Astrocyte (in vitro differentiated cells and primary cell): Measurements from ENCODE around the gene SMAP1. TPM values are rescaled to one million over a fixed set of nuclear protein-coding genes. Genes with fewer than 3 reads are reported as not detected.

Source experiments
- DNase-seq: peaks from one replicate; pipeline ENCODE4 v3.0.0-alpha.2; 2010; ENCODE audit warnings: low read depth
- FAIRE-seq: peaks from 2 replicates; lab custom pipeline; 2011; peaks lifted over from hg19 to GRCh38; lab: Jason Lieb, UNC
- H2AFZ ChIP-seq: 2 replicates; pipeline ENCODE4 v1.6.0; 2012; ENCODE audit warnings: low read depth, low read length, inconsistent platforms
- H3K27ac ChIP-seq: 2 replicates; pipeline ENCODE4 v1.5.1; 2011; ENCODE audit warnings: low read depth, low read length, inconsistent platforms
- H3K27me3 ChIP-seq: 2 replicates; pipeline ENCODE4 v1.6.0; 2011; ENCODE audit warnings: low read length, inconsistent platforms; ENCODE audit not compliant: insufficient read depth
- H3K36me3 ChIP-seq: 2 replicates; pipeline ENCODE4 v1.5.1; 2011; ENCODE audit warnings: low read length, inconsistent platforms; ENCODE audit not compliant: insufficient read depth
- H3K4me1 ChIP-seq: 2 replicates; pipeline ENCODE4 v1.5.1; 2011; ENCODE audit warnings: low read length, inconsistent platforms; ENCODE audit not compliant: insufficient read depth
- H3K4me2 ChIP-seq: 2 replicates; pipeline ENCODE4 v1.6.0; 2012; ENCODE audit warnings: low read length, inconsistent platforms
- H3K4me3 ChIP-seq: 2 replicates; pipeline ENCODE4 v1.5.1; 2011; ENCODE audit warnings: low read depth, mild to moderate bottlenecking, low read length, inconsistent platforms; ENCODE audit not compliant: insufficient read depth
- H3K79me2 ChIP-seq: 2 replicates; pipeline ENCODE4 v1.6.0; 2012; ENCODE audit warnings: mild to moderate bottlenecking, low read length, inconsistent platforms; ENCODE audit not compliant: insufficient read depth
- H3K9ac ChIP-seq: 2 replicates; pipeline ENCODE4 v1.6.0; 2012; ENCODE audit warnings: mild to moderate bottlenecking, low read length, inconsistent platforms
- H3K9me3 ChIP-seq: 2 replicates; pipeline ENCODE4 v1.5.1; 2012; ENCODE audit warnings: low read depth, mild to moderate bottlenecking, low read length, inconsistent platforms; ENCODE audit not compliant: insufficient read depth
- H4K20me1 ChIP-seq: 2 replicates; pipeline ENCODE4 v1.6.0; 2012; ENCODE audit warnings: low read length, inconsistent platforms; ENCODE audit not compliant: insufficient read depth
- H3K27ac Mint-ChIP-seq: one replicate; pipeline ENCODE4 v1.8.0; 2021; ENCODE audit warnings: mild to moderate bottlenecking, mixed read lengths; ENCODE audit not compliant: unreplicated experiment
- H3K27me3 Mint-ChIP-seq: one replicate; pipeline ENCODE4 v1.8.0; 2021; ENCODE audit warnings: low read depth, mixed read lengths; ENCODE audit not compliant: unreplicated experiment
- H3K36me3 Mint-ChIP-seq: one replicate; pipeline ENCODE4 v1.8.0; 2021; ENCODE audit warnings: low read depth, mixed read lengths; ENCODE audit not compliant: unreplicated experiment
- H3K4me1 Mint-ChIP-seq: one replicate; pipeline ENCODE4 v1.8.0; 2021; ENCODE audit warnings: low read depth, mixed read lengths; ENCODE audit not compliant: unreplicated experiment
- H3K4me3 Mint-ChIP-seq: one replicate; pipeline ENCODE4 v1.8.0; 2021; ENCODE audit warnings: mild to moderate bottlenecking, moderate library complexity, mixed read lengths; ENCODE audit not compliant: unreplicated experiment
- H3K9me3 Mint-ChIP-seq: one replicate; pipeline ENCODE4 v1.8.0; 2021; ENCODE audit warnings: mild to moderate bottlenecking, mixed read lengths; ENCODE audit not compliant: unreplicated experiment
- EZH2 ChIP-seq: IDR thresholded peaks from 2 replicates; pipeline ENCODE4 v1.6.1; 2012; ENCODE audit warnings: mild to moderate bottlenecking, low read length, inconsistent platforms; ENCODE audit not compliant: insufficient read depth
- total RNA-seq: library from RNA; stranded (reverse); gene quantifications from 2 replicates; pipeline ENCODE4 v1.2.1, GENCODE V29; 2021
- TF ChIP-seq, protein P1 (sequence below): IDR thresholded peaks from 2 replicates; pipeline ENCODE4 v1.5.1; 2011; ENCODE audit warnings: low read depth, mild to moderate bottlenecking, inconsistent platforms, low read length, moderate library complexity; ENCODE audit not compliant: insufficient read depth

Gene SMAP1
- total RNA-seq, 1 donor from 2014 or later, result 27.3 TPM

DNA sequence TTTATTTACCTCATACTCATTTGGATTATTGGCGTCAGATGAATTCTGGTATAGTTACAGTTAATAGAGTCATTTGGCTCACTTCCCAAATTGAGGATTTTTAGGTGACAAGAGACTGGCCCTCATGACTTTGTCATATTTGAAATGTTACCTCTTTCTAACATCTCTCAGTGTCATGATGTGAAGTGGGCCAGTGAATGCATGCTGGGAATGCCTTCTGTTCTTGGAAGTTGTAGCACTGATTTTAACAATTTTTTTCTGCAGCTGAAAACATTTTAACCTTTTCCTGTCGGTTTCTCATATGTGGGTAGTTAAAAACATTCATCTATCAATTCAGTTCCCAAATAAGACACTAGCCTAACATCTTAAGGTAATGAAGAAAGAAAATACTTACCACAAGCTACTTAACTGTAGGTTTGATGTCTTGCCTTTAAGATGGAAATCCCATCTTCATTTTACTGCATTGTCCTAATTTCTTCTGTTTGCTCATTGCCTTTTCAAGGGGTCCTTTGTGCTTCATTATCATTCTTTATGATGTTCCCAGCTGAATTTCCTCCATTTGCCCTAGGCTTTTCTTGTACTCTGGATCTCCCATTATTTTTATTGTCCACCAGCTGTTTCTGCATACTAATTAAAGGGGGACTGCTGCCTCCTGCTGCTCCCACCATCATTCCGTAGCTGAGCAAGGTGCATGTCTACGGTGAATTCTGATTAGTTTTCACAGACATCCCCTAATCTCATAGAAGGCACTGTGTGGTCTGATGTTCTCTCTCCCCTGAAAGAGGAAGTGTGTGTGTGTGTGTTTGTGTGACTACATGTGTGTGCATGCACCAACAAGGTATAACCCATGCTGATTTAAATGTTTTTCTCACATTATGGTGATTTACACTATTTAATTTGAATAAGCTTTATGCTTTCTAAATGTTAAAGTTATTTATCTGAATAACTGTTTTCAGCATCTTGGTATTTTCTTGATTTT, 179.7 kb downstream of the SMAP1 start:
- FAIRE-seq (no peak), DNase-seq (no peak)
- Mint-ChIP-seq H3K36me3 (no peaks in the 10 kb centered on the region), H3K4me1 (no peaks in the 10 kb centered on the region), H3K27ac (no peak overlapping the region), H3K9me3 (no peaks in the 10 kb centered on the region), H3K4me3 (no peak overlapping the region), H3K27me3 (no peaks in the 10 kb centered on the region)
- Histone ChIP-seq H4K20me1 (no peaks in the 10 kb centered on the region), H3K36me3 (no peaks in the 10 kb centered on the region), H3K9me3 (no peaks in the 10 kb centered on the region), H2AFZ (no peak overlapping the region), H3K4me3 (no peak overlapping the region), H3K9ac (no peak overlapping the region), H3K27ac (no peak overlapping the region), H3K4me2 (no peak overlapping the region), H3K79me2 (no peaks in the 10 kb centered on the region), H3K27me3 (no peaks in the 10 kb centered on the region), H3K4me1 (no peaks in the 10 kb centered on the region)
- TF ChIP-seq, protein P1, sequence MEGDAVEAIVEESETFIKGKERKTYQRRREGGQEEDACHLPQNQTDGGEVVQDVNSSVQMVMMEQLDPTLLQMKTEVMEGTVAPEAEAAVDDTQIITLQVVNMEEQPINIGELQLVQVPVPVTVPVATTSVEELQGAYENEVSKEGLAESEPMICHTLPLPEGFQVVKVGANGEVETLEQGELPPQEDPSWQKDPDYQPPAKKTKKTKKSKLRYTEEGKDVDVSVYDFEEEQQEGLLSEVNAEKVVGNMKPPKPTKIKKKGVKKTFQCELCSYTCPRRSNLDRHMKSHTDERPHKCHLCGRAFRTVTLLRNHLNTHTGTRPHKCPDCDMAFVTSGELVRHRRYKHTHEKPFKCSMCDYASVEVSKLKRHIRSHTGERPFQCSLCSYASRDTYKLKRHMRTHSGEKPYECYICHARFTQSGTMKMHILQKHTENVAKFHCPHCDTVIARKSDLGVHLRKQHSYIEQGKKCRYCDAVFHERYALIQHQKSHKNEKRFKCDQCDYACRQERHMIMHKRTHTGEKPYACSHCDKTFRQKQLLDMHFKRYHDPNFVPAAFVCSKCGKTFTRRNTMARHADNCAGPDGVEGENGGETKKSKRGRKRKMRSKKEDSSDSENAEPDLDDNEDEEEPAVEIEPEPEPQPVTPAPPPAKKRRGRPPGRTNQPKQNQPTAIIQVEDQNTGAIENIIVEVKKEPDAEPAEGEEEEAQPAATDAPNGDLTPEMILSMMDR, result no peak
- no peak for TF ChIP-seq EZH2

DNA sequence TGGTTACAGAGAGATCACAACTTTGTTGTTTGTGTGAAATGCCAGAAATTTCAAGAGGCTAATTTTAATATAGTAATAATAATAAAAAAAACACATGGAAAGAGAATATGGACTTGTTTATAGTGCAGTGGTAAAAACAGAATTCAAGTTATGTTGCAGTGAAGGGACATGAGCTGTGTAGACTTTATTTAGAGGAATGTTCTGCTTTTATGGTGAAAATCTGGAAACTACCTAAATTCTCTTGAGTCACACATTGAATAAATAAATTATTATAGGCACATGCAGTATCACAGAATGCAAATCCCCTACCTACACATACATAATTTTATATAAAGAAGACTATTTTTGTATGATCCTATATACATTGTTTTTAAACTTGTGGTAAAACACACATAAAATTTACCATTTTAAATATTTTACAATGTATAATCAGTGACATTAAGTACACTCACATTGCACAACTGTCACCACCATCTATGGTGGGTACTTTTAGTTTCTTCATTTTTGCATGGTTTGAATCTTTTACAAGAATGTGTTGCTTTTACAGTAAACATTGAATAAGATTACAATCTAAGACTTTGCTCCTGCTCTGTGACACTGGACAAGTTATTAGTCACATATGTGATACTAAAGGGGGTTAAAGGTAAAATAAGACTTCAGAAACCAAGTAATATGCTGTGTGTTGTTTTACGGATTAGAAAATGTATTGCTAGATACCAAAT, 181.8 kb downstream of the SMAP1 start:
- Histone ChIP-seq H3K4me3 (no peak overlapping the region), H3K27me3 (no peaks in the 10 kb centered on the region), H2AFZ (no peak overlapping the region), H4K20me1 (no peaks in the 10 kb centered on the region), H3K9me3 (no peaks in the 10 kb centered on the region), H3K4me2 (no peak overlapping the region), H3K9ac (no peak overlapping the region), H3K27ac (no peak overlapping the region), H3K36me3 (no peaks in the 10 kb centered on the region), H3K4me1 (no peaks in the 10 kb centered on the region), H3K79me2 (no peaks in the 10 kb centered on the region)
- H3K36me3 Mint-ChIP-seq, result no peaks in the 10 kb centered on the region
- H3K4me1 Mint-ChIP-seq, result no peaks in the 10 kb centered on the region
- H3K27ac Mint-ChIP-seq, result no peak overlapping the region
- H3K27me3 Mint-ChIP-seq, result no peaks in the 10 kb centered on the region
- FAIRE-seq (no peak), DNase-seq (no peak)
- no peaks in the 10 kb centered on the region for H3K9me3 Mint-ChIP-seq
- no peak overlapping the region for H3K4me3 Mint-ChIP-seq
- TF ChIP-seq, protein P1, result no peak
- TF ChIP-seq EZH2, result no peak
